Measurements from ENCODE around the gene SSR3. TPM values are rescaled to one million over a fixed set of nuclear protein-coding genes. Genes with fewer than 3 reads are reported as not detected.

SSR3 gene
- total and polyA plus RNA-seq, 2 donors (not counting 3 experiments of a cell fraction or from before 2014, with no cell fraction given) = 155 to 355 TPM

GRCh38 chr3:156587760-156588069, 32.8 kb upstream of the SSR3 start:
- Histone ChIP-seq H3K9me3 (replicated peaks; ENCODE audit: control insufficient read depth, insufficient read depth, low read length) (no peaks in the 10 kb centered on the region), H3K27ac (ENCODE audit: insufficient read depth, low read depth, low read length) (no peak overlapping the region), H4K20me1 (replicated peaks; ENCODE audit: control insufficient read depth, extremely low read depth, insufficient read depth, low read length) (no peaks in the 10 kb centered on the region), H2AFZ (ENCODE audit: low read depth, low read length) (no peak overlapping the region), H3K27me3 (ENCODE audit: control insufficient read depth in 2 of 2, insufficient read depth in 2 of 2, low read length in 2 of 2) (no peaks in the 10 kb centered on the region), H3K9ac (replicated peaks; ENCODE audit: extremely low read depth, insufficient read depth, low read length) (no peak overlapping the region), H3K4me2 (ENCODE audit: insufficient read depth, low read length) (no peak overlapping the region), H3K4me3 (replicated peaks in 1 of 3; ENCODE audit: insufficient read depth in 1 of 3, low read depth in 1 of 3, low read length in 3 of 3) (no peak overlapping the region), H3K36me3 (ENCODE audit: control insufficient read depth in 2 of 2, extremely low read depth in 1 of 2, insufficient read depth in 2 of 2, low read length in 2 of 2) (no peaks in the 10 kb centered on the region), H3K79me2 (ENCODE audit: control insufficient read depth, insufficient read depth, low read length) (no peaks in the 10 kb centered on the region), H3K4me1 (ENCODE audit: control insufficient read depth, extremely low read depth, insufficient read depth, low read length) (no peaks in the 10 kb centered on the region), H3K9me1 (replicated peaks; ENCODE audit: control insufficient read depth, extremely low read depth, insufficient read depth, low read length) (no peaks in the 10 kb centered on the region)
- POLR2A ChIA-PET = no interaction called here
- BruUV-seq (replicated peaks) = no TSS peak
- intact Hi-C loops (cut with micrococcal nuclease) (no loop called here), dilution Hi-C loops (cut with MboI; ENCODE audit: extremely low pct_ligation_motif_present, low sequenced_read_pairs) (no loop called here)
- DNase-seq (ENCODE audit: low read depth, low spot score) = no peak
- CTCF ChIA-PET = no interaction called here
- FAIRE-seq = no peak
- TF ChIP-seq POLR2AphosphoS5 (IDR thresholded peaks at IDR 0.05; ENCODE audit: insufficient read depth, low read depth, low read length) = no peak
- no peak for TF ChIP-seq MAX (IDR thresholded peaks at IDR 0.05; ENCODE audit: insufficient read depth, insufficient read length)
- TF ChIP-seq JUN (IDR thresholded peaks at IDR 0.05; ENCODE audit: borderline replicate concordance, insufficient read depth, insufficient read length, low read depth) = no peak

DNA sequence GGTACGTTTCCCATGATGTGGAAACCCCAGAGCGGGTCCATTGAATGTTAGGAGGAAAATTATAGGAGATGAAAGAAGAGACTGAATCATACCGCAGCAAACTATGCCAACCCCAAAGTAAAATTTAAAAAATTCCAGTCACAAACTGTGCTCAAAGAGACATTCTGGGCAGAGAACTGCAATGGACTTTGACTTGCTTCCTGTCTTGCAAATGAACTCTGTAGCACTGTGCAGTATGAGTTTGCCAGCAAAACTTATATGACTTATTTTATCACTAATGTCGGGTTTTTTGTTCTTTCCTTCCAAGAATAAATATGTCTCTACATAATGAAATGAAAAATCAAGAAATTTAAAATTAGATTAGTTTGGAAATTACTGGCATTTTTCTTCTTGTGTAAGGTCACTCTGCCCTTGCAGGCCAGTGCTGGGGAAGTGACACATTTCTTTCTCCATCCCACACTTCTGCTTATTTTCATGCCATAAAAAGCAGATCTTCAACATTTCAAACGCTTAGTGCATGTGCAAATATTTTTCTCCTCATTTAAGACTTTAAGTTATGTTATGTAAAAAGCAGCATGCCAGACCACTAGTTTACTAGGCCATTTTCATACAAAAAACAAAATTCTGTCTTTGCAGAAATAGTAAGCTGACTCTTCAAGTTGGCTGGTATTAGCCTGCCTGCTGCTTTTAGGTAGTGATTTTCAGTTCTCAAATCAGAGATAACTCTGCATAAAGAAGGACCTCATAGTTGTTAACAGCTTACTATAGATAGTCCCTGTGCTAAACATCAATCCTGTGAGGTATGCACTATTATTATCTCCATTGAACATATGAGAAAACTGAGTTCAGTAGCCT, 32.2 kb upstream of the SSR3 start:
- TF ChIP-seq MAX (IDR thresholded peaks at IDR 0.05; ENCODE audit: insufficient read depth, insufficient read length) = no peak
- no peak for TF ChIP-seq JUN (IDR thresholded peaks at IDR 0.05; ENCODE audit: borderline replicate concordance, insufficient read depth, insufficient read length, low read depth)
- no peak for TF ChIP-seq FOS (IDR thresholded peaks at IDR 0.05; ENCODE audit: borderline replicate concordance, insufficient read depth, low read length)
- TF ChIP-seq, protein P1, sequence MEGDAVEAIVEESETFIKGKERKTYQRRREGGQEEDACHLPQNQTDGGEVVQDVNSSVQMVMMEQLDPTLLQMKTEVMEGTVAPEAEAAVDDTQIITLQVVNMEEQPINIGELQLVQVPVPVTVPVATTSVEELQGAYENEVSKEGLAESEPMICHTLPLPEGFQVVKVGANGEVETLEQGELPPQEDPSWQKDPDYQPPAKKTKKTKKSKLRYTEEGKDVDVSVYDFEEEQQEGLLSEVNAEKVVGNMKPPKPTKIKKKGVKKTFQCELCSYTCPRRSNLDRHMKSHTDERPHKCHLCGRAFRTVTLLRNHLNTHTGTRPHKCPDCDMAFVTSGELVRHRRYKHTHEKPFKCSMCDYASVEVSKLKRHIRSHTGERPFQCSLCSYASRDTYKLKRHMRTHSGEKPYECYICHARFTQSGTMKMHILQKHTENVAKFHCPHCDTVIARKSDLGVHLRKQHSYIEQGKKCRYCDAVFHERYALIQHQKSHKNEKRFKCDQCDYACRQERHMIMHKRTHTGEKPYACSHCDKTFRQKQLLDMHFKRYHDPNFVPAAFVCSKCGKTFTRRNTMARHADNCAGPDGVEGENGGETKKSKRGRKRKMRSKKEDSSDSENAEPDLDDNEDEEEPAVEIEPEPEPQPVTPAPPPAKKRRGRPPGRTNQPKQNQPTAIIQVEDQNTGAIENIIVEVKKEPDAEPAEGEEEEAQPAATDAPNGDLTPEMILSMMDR (IDR thresholded peaks at IDR 0.05; ENCODE audit: extremely low read depth in 1 of 2, insufficient read depth in 1 of 2, low read depth in 1 of 2, low read length in 2 of 2) = no peak
- no peak for TF ChIP-seq POLR2A (IDR thresholded peaks at IDR 0.05; ENCODE audit: low read depth, low read length)
- no peak for TF ChIP-seq MYC (IDR thresholded peaks at IDR 0.05; ENCODE audit: low read depth, low read length)
- no peak for TF ChIP-seq EZH2 (IDR thresholded peaks at IDR 0.05; ENCODE audit: borderline replicate concordance, low read depth, low read length, severe bottlenecking)
- TF ChIP-seq POLR2AphosphoS5 (IDR thresholded peaks at IDR 0.05; ENCODE audit: insufficient read depth, low read depth, low read length) = no peak
- TF ChIP-seq GATA2 (IDR thresholded peaks at IDR 0.05; ENCODE audit: insufficient read depth, insufficient read length, low read depth, low read length) = no peak
- no peak overlapping the region for H3K4me2 ChIP-seq (ENCODE audit: insufficient read depth, low read length)
- FAIRE-seq (no peak), DNase-seq (ENCODE audit: low read depth, low spot score) (no peak)
- no peaks in the 10 kb centered on the region for H3K79me2 ChIP-seq (ENCODE audit: control insufficient read depth, insufficient read depth, low read length)
- dilution Hi-C loops (cut with MboI; ENCODE audit: extremely low pct_ligation_motif_present, low sequenced_read_pairs) = no loop called here
- no peaks in the 10 kb centered on the region for H3K9me3 ChIP-seq (replicated peaks; ENCODE audit: control insufficient read depth, insufficient read depth, low read length)
- BruUV-seq (replicated peaks) = no TSS peak
- no peak overlapping the region for H3K4me3 ChIP-seq (replicated peaks in 1 of 3; ENCODE audit: insufficient read depth in 1 of 3, low read depth in 1 of 3, low read length in 3 of 3)
- H3K27ac ChIP-seq (ENCODE audit: insufficient read depth, low read depth, low read length) = no peak overlapping the region
- intact Hi-C loops (cut with micrococcal nuclease) = no loop called here
- no peaks in the 10 kb centered on the region for H3K4me1 ChIP-seq (ENCODE audit: control insufficient read depth, extremely low read depth, insufficient read depth, low read length)
- no peak overlapping the region for H2AFZ ChIP-seq (ENCODE audit: low read depth, low read length)
- no peaks in the 10 kb centered on the region for H3K9me1 ChIP-seq (replicated peaks; ENCODE audit: control insufficient read depth, extremely low read depth, insufficient read depth, low read length)
- H4K20me1 ChIP-seq (replicated peaks; ENCODE audit: control insufficient read depth, extremely low read depth, insufficient read depth, low read length) = no peaks in the 10 kb centered on the region
- no peaks in the 10 kb centered on the region for H3K27me3 ChIP-seq (ENCODE audit: control insufficient read depth in 2 of 2, insufficient read depth in 2 of 2, low read length in 2 of 2)
- ChIA-PET POLR2A (no interaction called here), CTCF (no interaction called here)
- H3K36me3 ChIP-seq (ENCODE audit: control insufficient read depth in 2 of 2, extremely low read depth in 1 of 2, insufficient read depth in 2 of 2, low read length in 2 of 2) = no peaks in the 10 kb centered on the region
- no peak overlapping the region for H3K9ac ChIP-seq (replicated peaks; ENCODE audit: extremely low read depth, insufficient read depth, low read length)
